Neural cell (in vitro differentiated cells): ENCODE measurements around the gene TMEM30A. TPM values are rescaled to one million over a fixed set of nuclear protein-coding genes. Genes with fewer than 3 reads are reported as not detected.
A peak's percentile ranks its signal among the peaks of the same experiment; 100 is the strongest.

Experiments
- H2AFZ ChIP-seq: fragments of 200-600, 300-800 bp; sonication (generic), shearing (Covaris generic); 2 replicates; pipeline ENCODE4 v1.6.0; 2014; ENCODE audit warnings: low read depth, mild to moderate bottlenecking, antibody characterized with exemption, low read length, moderate library complexity
- H3F3A ChIP-seq: fragments of 200-600 bp; shearing (Covaris generic); 2 replicates; pipeline ENCODE4 v1.6.1; 2016; ENCODE audit warnings: mild to moderate bottlenecking, moderate library complexity, mixed read lengths, antibody characterized with exemption, low read length; ENCODE audit not compliant: insufficient read depth, poor library complexity, severe bottlenecking
- H3K27ac ChIP-seq: fragments of 200-600, 300-800 bp; sonication (generic), shearing (Covaris generic); 2 replicates; pipeline ENCODE4 v1.5.1; 2014; ENCODE audit warnings: mild to moderate bottlenecking, low read length, moderate library complexity
- H3K27me3 ChIP-seq: fragments of 300-800, 200-600 bp; sonication (generic), shearing (Covaris generic); 2 replicates; pipeline ENCODE4 v1.6.0; 2014; ENCODE audit warnings: mild to moderate bottlenecking, low read depth, low read length, moderate library complexity; ENCODE audit not compliant: insufficient read depth
- H3K36me3 ChIP-seq: fragments of 300-800, 200-600 bp; sonication (generic), shearing (Covaris generic); 2 replicates; pipeline ENCODE4 v1.5.1; 2014; ENCODE audit warnings: mild to moderate bottlenecking, antibody characterized with exemption, low read length, moderate library complexity; ENCODE audit not compliant: insufficient read depth
- H3K4me2 ChIP-seq: fragments of 300-800, 200-600 bp; sonication (generic), shearing (Covaris generic); 2 replicates; pipeline ENCODE4 v1.6.0; 2014; ENCODE audit warnings: mild to moderate bottlenecking, low read length
- H3K4me3 ChIP-seq: fragments of 300-800, 200-600 bp; sonication (generic), shearing (Covaris generic); 2 replicates; pipeline ENCODE4 v1.5.1; 2014; ENCODE audit warnings: mild to moderate bottlenecking, low read length, moderate library complexity
- H3K79me2 ChIP-seq: fragments of 200-600 bp; shearing (Covaris generic); replicated peaks from 2 replicates; pipeline ENCODE4 v1.6.0; 2014; ENCODE audit warnings: mild to moderate bottlenecking, low read length, moderate library complexity; ENCODE audit not compliant: insufficient read depth
- H3K9ac ChIP-seq: fragments of 300-800, 200-600 bp; sonication (generic), shearing (Covaris generic); 2 replicates; pipeline ENCODE4 v1.6.1; 2016; ENCODE audit warnings: mild to moderate bottlenecking, low read length, mixed read lengths
- H3K9me2 ChIP-seq: fragments of 200-600 bp; shearing (Covaris generic); 2 replicates; pipeline ENCODE4 v1.6.1; 2016; ENCODE audit warnings: mild to moderate bottlenecking, low read length, mixed read lengths; ENCODE audit not compliant: insufficient read depth
- H3K9me3 ChIP-seq: fragments of 200-600, 300-800 bp; sonication (generic), shearing (Covaris generic); 2 replicates; pipeline ENCODE4 v1.6.1; 2016; ENCODE audit warnings: mild to moderate bottlenecking, mixed run types, low read length, moderate library complexity, mixed read lengths
- H4K20me1 ChIP-seq: fragments of 200-600 bp; shearing (Covaris generic); 2 replicates; pipeline ENCODE4 v1.6.1; 2016; ENCODE audit warnings: mild to moderate bottlenecking, mixed run types; ENCODE audit not compliant: insufficient read depth
- EP300 ChIP-seq: fragments of 450-650 bp; conservative IDR thresholded peaks from 2 replicates; pipeline ENCODE4 v1.6.1; 2014; ENCODE audit warnings: antibody characterized with exemption, mild to moderate bottlenecking, moderate library complexity; ENCODE audit not compliant: poor library complexity, severe bottlenecking
- EZH2 ChIP-seq: fragments of 200-600, 300-800 bp; shearing (Covaris generic), sonication (generic); IDR thresholded peaks from 2 replicates; pipeline ENCODE4 v1.6.1; 2014; ENCODE audit warnings: antibody characterized with exemption, low read length, borderline replicate concordance, mild to moderate bottlenecking; ENCODE audit not compliant: insufficient read depth, poor library complexity, severe bottlenecking
- MXI1 ChIP-seq: fragments of 450-650 bp; conservative IDR thresholded peaks from 2 replicates; pipeline ENCODE4 v1.6.1; 2014; ENCODE audit warnings: antibody characterized with exemption, mild to moderate bottlenecking; ENCODE audit not compliant: poor library complexity, severe bottlenecking
- POLR2AphosphoS5 ChIP-seq: IDR thresholded peaks from 2 replicates; pipeline ENCODE4 v1.6.1; 2012
- RAD21 ChIP-seq: fragments of 450-650 bp; conservative IDR thresholded peaks from 2 replicates; pipeline ENCODE4 v1.6.1; 2014; ENCODE audit warnings: antibody characterized with exemption, mild to moderate bottlenecking, moderate library complexity
- SMC3 ChIP-seq: fragments of 450-650 bp; conservative IDR thresholded peaks from 2 replicates; pipeline ENCODE4 v1.6.1; 2014; ENCODE audit warnings: antibody characterized with exemption, mild to moderate bottlenecking, moderate library complexity; ENCODE audit not compliant: poor library complexity
- TAF1 ChIP-seq: IDR thresholded peaks from 2 replicates; pipeline ENCODE4 v1.6.1; 2012; ENCODE audit warnings: low read depth
- polyA plus RNA-seq: library from polyadenylated mRNA; depleted of rRNA; stranded (reverse); fragments of >200 nt; gene quantifications from 2 replicates; pipeline ENCODE4 v1.2.3, GENCODE V29; 2014
- TF ChIP-seq, protein P1 (sequence below): fragments of 450-650 bp; IDR thresholded peaks from 2 replicates; pipeline ENCODE4 v1.5.1; 2014; ENCODE audit warnings: antibody characterized with exemption, mild to moderate bottlenecking, moderate library complexity; ENCODE audit not compliant: poor library complexity, severe bottlenecking
- TF ChIP-seq, protein P2 (sequence below): IDR thresholded peaks from 2 replicates; pipeline ENCODE4 v1.6.1; 2012; ENCODE audit warnings: borderline replicate concordance

Gene TMEM30A
- polyA plus RNA-seq, 1 donor from 2014 or later, result 110 TPM

DNA sequence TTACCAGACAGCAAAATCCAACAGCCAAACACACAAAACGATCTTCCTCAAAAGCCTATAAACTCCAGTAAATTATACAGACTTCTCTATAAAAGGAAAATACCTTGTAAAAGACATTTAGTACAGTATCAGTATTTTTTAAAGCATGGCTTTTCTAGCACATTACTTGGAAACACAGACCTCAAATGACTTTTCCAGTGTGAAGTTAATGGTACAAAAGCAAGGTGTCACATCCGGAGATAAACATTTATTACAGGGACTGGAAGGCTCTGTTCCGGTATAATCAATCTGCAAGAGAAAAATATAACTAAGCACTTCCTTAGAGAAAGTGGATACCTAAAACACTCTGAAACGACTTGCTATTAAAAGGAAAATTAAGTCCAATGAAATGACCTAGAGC is 17.1 kb downstream of the TMEM30A start:
- H3K27ac ChIP-seq, result no peak overlapping the region
- H3K79me2 ChIP-seq, result peaks cover 40% of the 10 kb centered on the region
- no peaks in the 10 kb centered on the region for H3K27me3 ChIP-seq
- no peak overlapping the region for H2AFZ ChIP-seq
- H3K9ac ChIP-seq, result no peak overlapping the region
- no peaks in the 10 kb centered on the region for H3F3A ChIP-seq
- no peaks in the 10 kb centered on the region for H4K20me1 ChIP-seq
- H3K9me3 ChIP-seq, result no peaks in the 10 kb centered on the region
- H3K36me3 ChIP-seq, result peaks cover 2% of the 10 kb centered on the region
- H3K4me3 ChIP-seq, result no peak overlapping the region
- H3K4me2 ChIP-seq, result no peak overlapping the region
- no peaks in the 10 kb centered on the region for H3K9me2 ChIP-seq
- TF ChIP-seq EP300 (no peak), RAD21 (no peak), POLR2AphosphoS5 (no peak), EZH2 (no peak), SMC3 (no peak), TAF1 (no peak), MXI1 (no peak)
- TF ChIP-seq, protein P1, sequence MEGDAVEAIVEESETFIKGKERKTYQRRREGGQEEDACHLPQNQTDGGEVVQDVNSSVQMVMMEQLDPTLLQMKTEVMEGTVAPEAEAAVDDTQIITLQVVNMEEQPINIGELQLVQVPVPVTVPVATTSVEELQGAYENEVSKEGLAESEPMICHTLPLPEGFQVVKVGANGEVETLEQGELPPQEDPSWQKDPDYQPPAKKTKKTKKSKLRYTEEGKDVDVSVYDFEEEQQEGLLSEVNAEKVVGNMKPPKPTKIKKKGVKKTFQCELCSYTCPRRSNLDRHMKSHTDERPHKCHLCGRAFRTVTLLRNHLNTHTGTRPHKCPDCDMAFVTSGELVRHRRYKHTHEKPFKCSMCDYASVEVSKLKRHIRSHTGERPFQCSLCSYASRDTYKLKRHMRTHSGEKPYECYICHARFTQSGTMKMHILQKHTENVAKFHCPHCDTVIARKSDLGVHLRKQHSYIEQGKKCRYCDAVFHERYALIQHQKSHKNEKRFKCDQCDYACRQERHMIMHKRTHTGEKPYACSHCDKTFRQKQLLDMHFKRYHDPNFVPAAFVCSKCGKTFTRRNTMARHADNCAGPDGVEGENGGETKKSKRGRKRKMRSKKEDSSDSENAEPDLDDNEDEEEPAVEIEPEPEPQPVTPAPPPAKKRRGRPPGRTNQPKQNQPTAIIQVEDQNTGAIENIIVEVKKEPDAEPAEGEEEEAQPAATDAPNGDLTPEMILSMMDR, result no peak
- TF ChIP-seq, protein P2, sequence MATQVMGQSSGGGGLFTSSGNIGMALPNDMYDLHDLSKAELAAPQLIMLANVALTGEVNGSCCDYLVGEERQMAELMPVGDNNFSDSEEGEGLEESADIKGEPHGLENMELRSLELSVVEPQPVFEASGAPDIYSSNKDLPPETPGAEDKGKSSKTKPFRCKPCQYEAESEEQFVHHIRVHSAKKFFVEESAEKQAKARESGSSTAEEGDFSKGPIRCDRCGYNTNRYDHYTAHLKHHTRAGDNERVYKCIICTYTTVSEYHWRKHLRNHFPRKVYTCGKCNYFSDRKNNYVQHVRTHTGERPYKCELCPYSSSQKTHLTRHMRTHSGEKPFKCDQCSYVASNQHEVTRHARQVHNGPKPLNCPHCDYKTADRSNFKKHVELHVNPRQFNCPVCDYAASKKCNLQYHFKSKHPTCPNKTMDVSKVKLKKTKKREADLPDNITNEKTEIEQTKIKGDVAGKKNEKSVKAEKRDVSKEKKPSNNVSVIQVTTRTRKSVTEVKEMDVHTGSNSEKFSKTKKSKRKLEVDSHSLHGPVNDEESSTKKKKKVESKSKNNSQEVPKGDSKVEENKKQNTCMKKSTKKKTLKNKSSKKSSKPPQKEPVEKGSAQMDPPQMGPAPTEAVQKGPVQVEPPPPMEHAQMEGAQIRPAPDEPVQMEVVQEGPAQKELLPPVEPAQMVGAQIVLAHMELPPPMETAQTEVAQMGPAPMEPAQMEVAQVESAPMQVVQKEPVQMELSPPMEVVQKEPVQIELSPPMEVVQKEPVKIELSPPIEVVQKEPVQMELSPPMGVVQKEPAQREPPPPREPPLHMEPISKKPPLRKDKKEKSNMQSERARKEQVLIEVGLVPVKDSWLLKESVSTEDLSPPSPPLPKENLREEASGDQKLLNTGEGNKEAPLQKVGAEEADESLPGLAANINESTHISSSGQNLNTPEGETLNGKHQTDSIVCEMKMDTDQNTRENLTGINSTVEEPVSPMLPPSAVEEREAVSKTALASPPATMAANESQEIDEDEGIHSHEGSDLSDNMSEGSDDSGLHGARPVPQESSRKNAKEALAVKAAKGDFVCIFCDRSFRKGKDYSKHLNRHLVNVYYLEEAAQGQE, result no peak

DNA sequence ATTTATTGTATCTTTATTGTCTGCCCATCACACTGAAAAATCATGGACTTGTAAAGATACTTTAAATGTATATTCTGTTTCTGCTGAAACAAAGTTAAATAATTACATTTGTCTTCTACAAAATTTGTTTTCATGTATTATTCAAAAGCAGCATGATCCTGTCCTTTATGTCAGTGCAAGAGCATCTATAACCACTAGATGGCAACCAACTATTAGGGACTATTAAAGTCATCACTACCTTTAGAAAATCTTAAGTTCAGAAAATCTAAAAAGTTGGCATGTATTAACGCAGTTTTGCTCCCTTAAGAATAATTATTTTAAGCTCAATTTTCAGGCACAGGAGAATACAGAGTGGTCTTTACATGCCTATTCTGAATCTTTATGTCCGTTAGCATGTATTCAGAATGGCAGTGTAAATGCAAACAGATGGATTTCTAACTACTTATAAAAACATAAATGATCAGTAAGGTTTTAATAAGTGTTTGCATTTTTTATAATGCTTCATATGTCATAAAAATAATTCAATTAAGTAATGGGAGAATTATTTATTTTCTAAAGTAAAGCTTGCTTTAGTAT is 17.8 kb downstream of the TMEM30A start:
- Histone ChIP-seq H3K79me2 (peaks cover 40% of the 10 kb centered on the region), H2AFZ (no peak overlapping the region), H3K4me3 (no peak overlapping the region), H3K4me2 (no peak overlapping the region), H4K20me1 (no peaks in the 10 kb centered on the region), H3K27ac (no peak overlapping the region), H3F3A (no peaks in the 10 kb centered on the region), H3K9me2 (no peaks in the 10 kb centered on the region), H3K36me3 (no peaks in the 10 kb centered on the region), H3K9ac (no peak overlapping the region), H3K27me3 (no peaks in the 10 kb centered on the region), H3K9me3 (no peaks in the 10 kb centered on the region)
- TF ChIP-seq, protein P1, result peak; percentile 81
- TF ChIP-seq RAD21, result peak; percentile 80
- TF ChIP-seq POLR2AphosphoS5, result no peak
- no peak for TF ChIP-seq EZH2
- TF ChIP-seq EP300, result no peak
- no peak for TF ChIP-seq MXI1
- no peak for TF ChIP-seq TAF1
- TF ChIP-seq, protein P2, result no peak
- peak; percentile 86 for TF ChIP-seq SMC3
